ENCODE measurements around the gene PSMD9.
"Not testable (repeated sequence)": the region's sequence is repeated elsewhere in the genome, so short reads cannot be mapped to it uniquely, and the experiment has no call there.

The PSMD9 gene

DNA sequence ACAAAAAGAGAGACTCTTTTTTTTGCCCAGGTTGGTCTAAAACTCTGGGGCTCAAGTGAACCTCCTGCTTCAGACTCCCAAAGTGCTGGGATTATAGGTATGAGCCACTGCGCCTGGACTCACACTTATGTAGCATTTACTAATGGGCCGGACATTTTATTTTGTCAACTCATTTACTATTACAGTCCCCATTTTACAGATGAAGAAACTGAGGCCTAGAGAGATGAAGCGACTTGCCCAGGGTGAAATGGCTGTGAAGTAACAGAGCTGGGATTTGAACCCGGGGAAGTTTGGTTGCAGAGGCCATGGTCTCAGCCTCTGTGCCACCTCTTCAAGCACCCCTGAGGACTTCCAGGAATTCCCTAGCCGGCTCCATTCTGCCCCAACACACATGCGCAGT, 39.4 kb upstream of the PSMD9 start:
- H3K4me3 ChIP-seq (ENCODE audit: control insufficient read depth, low read depth, low read length), result no peak overlapping the region
- no peak for DNase-seq (ENCODE audit: low read depth)
- TF ChIP-seq, protein P1, sequence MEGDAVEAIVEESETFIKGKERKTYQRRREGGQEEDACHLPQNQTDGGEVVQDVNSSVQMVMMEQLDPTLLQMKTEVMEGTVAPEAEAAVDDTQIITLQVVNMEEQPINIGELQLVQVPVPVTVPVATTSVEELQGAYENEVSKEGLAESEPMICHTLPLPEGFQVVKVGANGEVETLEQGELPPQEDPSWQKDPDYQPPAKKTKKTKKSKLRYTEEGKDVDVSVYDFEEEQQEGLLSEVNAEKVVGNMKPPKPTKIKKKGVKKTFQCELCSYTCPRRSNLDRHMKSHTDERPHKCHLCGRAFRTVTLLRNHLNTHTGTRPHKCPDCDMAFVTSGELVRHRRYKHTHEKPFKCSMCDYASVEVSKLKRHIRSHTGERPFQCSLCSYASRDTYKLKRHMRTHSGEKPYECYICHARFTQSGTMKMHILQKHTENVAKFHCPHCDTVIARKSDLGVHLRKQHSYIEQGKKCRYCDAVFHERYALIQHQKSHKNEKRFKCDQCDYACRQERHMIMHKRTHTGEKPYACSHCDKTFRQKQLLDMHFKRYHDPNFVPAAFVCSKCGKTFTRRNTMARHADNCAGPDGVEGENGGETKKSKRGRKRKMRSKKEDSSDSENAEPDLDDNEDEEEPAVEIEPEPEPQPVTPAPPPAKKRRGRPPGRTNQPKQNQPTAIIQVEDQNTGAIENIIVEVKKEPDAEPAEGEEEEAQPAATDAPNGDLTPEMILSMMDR (IDR thresholded peaks at IDR 0.05; ENCODE audit: control insufficient read depth, insufficient read depth, low read depth, low read length, missing control alignments), result no peak

DNA sequence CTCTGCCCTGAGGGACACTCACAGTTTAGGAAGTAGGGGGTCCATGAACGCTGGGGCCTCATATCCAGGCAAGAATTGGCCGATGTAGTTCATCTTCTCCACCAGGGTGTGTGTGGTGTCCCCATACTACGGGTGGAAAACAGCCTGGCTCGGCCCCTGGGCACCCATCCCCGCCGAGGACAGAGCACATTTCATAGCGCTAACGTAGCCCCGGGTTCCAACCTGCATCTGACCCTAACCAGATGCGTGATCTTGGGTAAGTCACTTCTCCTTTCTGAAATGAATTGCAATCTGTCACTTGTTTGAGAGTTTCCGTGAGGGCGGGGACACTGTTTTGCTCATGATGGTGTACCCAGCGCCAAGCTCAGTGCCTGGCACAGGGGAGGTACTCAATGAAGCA, 38.9 kb upstream of the PSMD9 start:
- DNase-seq (ENCODE audit: low read depth), result no peak

DNA sequence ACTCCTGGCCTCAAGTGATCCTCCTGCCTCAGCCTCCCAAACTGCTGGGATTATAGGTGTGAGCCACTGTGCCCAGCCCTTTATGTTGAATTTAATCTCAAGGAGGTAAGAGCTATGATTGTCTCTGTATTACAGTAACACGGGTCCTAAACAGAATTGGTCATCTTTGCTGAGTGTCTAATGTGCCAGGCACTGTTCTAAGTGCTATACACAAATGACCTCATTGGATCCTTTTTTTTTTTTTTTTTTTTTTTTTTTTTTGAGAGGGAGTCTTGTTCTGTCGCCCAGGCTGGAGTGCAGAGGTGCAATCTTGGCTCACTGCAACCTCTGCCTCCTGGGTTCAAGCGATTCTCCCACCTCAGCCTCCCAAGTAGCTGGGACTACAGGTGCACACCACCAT, 36.2 kb upstream of the PSMD9 start:
- not testable (repeated sequence) for DNase-seq (ENCODE audit: low read depth); H3K4me3 ChIP-seq (ENCODE audit: control insufficient read depth, low read depth, low read length)

More for the DNA sequence above, 38.9 kb upstream of the PSMD9 start:
- TF ChIP-seq, protein P1 (IDR thresholded peaks at IDR 0.05; ENCODE audit: control insufficient read depth, insufficient read depth, low read depth, low read length, missing control alignments), result no peak
- H3K4me3 ChIP-seq (ENCODE audit: control insufficient read depth, low read depth, low read length), result no peak overlapping the region

DNA sequence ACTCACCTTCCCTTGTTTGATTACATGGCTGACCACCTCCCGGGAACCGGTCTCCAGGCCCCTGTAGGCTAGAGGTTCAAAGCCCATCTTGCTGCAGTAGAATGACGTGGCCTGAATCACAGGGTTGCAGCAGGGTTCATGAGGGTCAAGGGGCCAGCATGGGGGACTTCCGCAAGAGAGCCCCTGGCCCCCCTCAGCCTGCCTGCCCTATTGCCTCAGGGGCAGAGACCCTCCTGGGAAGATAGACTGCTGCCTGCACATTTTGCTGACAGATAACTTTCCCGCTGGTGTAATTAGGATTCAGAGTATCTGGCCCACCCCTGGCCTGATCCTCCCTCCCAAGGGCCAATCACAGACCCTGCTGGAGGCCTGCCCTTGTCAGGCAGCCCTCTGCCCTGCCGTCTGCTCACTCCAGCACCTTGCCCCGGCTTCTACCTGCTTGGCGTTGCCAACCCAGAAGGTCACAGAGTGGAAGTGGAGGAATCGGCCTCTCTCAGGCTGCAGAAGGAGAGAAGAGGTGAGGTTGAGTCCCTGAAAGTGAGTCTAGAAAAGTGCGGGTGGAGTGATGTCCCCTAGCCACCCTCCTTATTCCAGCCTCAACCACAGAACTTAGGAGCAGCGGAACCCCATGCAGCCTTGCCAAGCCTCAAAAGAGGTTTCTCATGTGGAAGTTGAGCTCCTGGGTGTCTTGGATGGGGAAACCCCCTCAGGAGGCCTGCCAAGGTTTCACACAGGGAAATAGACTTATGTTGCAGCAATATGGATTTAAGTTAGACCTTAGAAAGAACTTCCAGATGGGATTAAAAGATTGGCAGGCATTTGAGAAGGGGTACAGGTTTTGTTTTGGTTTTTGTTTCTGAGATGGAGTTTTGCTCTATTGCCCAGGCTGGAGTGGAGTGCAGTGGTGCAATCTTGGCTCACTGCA, 31.0 kb upstream of the PSMD9 start:
- TF ChIP-seq, protein P1 (IDR thresholded peaks at IDR 0.05; ENCODE audit: control insufficient read depth, insufficient read depth, low read depth, low read length, missing control alignments), result no peak
- no peak overlapping the region for H3K4me3 ChIP-seq (ENCODE audit: control insufficient read depth, low read depth, low read length)
- DNase-seq (ENCODE audit: low read depth), result no peak

DNA sequence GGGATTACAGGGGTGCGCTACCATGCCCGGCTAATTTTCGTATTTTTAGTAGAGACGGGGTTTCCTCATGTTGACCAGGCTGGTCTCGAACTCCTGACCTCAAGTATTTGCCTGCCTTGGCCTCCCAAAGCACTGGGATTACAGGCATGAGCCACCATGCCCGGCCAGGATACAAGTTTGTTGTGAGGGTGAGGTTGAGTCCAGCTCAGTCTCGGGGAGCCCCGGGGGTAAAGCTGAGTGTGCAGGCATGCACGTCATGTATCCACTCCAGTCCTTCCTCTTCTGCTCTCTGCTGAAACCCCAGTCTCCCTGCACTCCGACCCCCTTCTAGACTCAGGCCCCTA, 30.3 kb upstream of the PSMD9 start:
- H3K4me3 ChIP-seq (ENCODE audit: control insufficient read depth, low read depth, low read length), result no peak overlapping the region
- TF ChIP-seq, protein P1 (IDR thresholded peaks at IDR 0.05; ENCODE audit: control insufficient read depth, insufficient read depth, low read depth, low read length, missing control alignments), result no peak
- DNase-seq (ENCODE audit: low read depth), result no peak

DNA sequence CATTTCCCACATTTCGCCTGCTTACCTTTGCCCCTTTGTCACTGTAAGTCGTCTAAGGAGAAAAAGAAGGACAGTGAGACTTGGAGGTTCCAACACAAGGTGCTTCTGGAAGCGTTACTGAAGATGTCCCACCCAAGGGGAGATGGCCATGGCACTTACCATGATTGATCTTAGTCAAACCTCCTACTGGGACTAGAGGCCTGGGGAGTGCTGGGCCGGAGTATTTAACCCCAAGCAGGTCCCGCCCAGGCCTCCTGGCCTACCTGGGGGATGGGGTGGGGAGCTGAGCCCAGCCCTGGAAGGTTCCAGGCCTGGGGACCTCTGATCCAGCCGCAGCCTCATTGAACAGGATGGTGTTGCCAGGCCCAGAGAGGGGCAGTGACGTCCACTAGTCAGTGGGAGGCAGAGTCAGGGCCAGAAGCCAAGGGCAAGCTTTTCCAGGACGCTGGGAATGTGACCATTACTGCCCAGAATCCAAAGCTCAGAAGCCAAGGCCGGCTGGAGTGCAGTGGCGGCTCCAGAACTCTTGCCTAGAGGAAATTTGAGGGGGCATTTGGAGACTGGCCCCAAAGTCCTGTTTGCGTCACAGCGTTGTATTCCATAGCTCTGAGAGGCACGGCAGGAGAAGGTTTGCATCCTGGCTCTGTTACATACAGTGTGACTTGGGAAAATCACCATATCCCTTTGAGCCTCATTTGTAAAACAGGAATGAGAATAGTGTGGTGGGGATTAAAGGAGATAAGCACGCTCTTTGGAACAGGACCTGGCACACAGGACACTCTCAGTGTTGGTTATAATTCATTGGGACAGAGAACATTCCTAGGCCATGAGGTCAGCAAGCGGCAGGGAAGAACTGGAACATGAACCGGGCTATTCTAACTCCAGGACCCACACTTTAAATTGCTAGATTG, 29.7 kb upstream of the PSMD9 start, which contains the start of gene HPD:
Gene HPD (minus strand): TSS at position 198 of the 911 bp plus-strand sequence. CDS start 36 bp downstream, at position 162.
- peak; percentile 42 for DNase-seq (ENCODE audit: low read depth)
- H3K4me3 ChIP-seq (ENCODE audit: control insufficient read depth, low read depth, low read length), result no peak within 1 kb of the TSS
- TF ChIP-seq, protein P1 (IDR thresholded peaks at IDR 0.05; ENCODE audit: control insufficient read depth, insufficient read depth, low read depth, low read length, missing control alignments), result no peak

All from AG09309 (cell line).